Measurements from ENCODE around the gene CCDC71L. TPM values are rescaled to one million over a fixed set of nuclear protein-coding genes. Genes with fewer than 3 reads are reported as not detected.

CCDC71L gene
- total and polyA plus RNA-seq, 2 donors (not counting 3 experiments of a cell fraction or from before 2014, with no cell fraction given), result 60.3 to 62.5 TPM

DNA sequence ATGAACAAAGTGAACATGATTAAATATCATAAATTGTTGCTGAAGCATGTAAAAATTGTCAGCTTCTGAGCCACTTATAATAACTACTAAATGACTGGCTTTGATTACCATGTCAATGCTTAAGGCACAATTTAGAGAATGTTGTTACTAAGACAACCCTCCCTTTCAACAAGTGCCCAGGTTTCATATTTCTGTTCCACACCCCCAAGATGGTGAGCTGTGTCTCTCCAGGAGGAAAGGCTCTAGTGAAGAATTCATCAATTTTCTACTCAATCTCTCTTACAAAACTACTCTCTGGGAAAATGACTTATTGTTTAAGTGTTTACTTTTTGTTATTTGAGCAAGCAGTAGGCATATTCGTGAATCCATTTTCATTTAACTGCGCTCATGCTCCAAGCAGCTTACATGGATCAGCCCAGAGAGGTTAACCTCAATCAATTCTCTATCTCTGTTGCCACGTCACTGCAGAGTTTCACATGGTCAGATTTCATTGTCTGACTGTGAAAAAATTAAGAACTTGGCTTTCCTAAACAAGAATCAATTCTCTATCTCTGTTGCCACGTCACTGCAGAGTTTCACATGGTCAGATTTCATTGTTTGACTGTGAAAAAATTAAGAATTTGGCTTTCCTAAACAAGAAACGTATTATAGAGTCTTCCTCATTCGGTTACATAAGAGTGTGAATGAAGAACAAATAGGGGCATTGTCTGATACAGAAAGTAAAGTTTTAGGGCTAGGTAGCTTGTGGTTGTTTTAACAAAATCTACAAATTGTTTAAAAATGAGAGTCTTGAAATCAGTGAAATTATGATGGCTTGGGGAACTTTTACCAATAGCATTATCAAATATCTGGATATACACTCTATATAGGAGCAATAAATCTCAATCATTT lies 49.7 kb downstream of the CCDC71L start:
- no peak for DNase-seq (ENCODE audit: low read depth, low spot score)
- no peaks in the 10 kb centered on the region for H4K20me1 ChIP-seq (replicated peaks; ENCODE audit: control insufficient read depth, extremely low read depth, insufficient read depth, low read length)
- no peak overlapping the region for H3K4me2 ChIP-seq (ENCODE audit: insufficient read depth, low read length)
- no peak overlapping the region for H3K4me3 ChIP-seq (replicated peaks in 1 of 3; ENCODE audit: insufficient read depth in 1 of 3, low read depth in 1 of 3, low read length in 3 of 3)
- H3K9ac ChIP-seq (replicated peaks; ENCODE audit: extremely low read depth, insufficient read depth, low read length), result no peak overlapping the region
- CTCF ChIA-PET, result interaction anchor here (1.2 kb wide), 1 partner anchor 13 kb away, joined by 3 read pairs; no protein-coding TSS in a partner anchor
- H3K9me3 ChIP-seq (replicated peaks; ENCODE audit: control insufficient read depth, insufficient read depth, low read length), result no peaks in the 10 kb centered on the region
- dilution Hi-C loops (cut with MboI; ENCODE audit: extremely low pct_ligation_motif_present, low sequenced_read_pairs), result no loop called here
- no peaks in the 10 kb centered on the region for H3K9me1 ChIP-seq (replicated peaks; ENCODE audit: control insufficient read depth, extremely low read depth, insufficient read depth, low read length)
- no peak for TF ChIP-seq POLR2A (IDR thresholded peaks at IDR 0.05; ENCODE audit: low read depth, low read length)
- no peak for TF ChIP-seq MAX (IDR thresholded peaks at IDR 0.05; ENCODE audit: insufficient read depth, insufficient read length)
- no peak for TF ChIP-seq JUN (IDR thresholded peaks at IDR 0.05; ENCODE audit: borderline replicate concordance, insufficient read depth, insufficient read length, low read depth)
- no peak for TF ChIP-seq FOS (IDR thresholded peaks at IDR 0.05; ENCODE audit: borderline replicate concordance, insufficient read depth, low read length)
- TF ChIP-seq POLR2AphosphoS5 (IDR thresholded peaks at IDR 0.05; ENCODE audit: insufficient read depth, low read depth, low read length), result no peak
- no peak for TF ChIP-seq MYC (IDR thresholded peaks at IDR 0.05; ENCODE audit: low read depth, low read length)
- BruUV-seq (replicated peaks), result no TSS peak
- intact Hi-C loops (cut with micrococcal nuclease), result no loop called here
- no peak for FAIRE-seq
- no peaks in the 10 kb centered on the region for H3K27me3 ChIP-seq (ENCODE audit: control insufficient read depth in 2 of 2, insufficient read depth in 2 of 2, low read length in 2 of 2)
- H3K36me3 ChIP-seq (ENCODE audit: control insufficient read depth in 2 of 2, extremely low read depth in 1 of 2, insufficient read depth in 2 of 2, low read length in 2 of 2), result no peaks in the 10 kb centered on the region
- H3K79me2 ChIP-seq (ENCODE audit: control insufficient read depth, insufficient read depth, low read length), result no peaks in the 10 kb centered on the region
- peaks cover 20% of the 10 kb centered on the region for H3K4me1 ChIP-seq (ENCODE audit: control insufficient read depth, extremely low read depth, insufficient read depth, low read length)
- POLR2A ChIA-PET, result no interaction called here
- H2AFZ ChIP-seq (ENCODE audit: low read depth, low read length), result peak overlapping the region; percentile 12
- no peak overlapping the region for H3K27ac ChIP-seq (ENCODE audit: insufficient read depth, low read depth, low read length)

DNA sequence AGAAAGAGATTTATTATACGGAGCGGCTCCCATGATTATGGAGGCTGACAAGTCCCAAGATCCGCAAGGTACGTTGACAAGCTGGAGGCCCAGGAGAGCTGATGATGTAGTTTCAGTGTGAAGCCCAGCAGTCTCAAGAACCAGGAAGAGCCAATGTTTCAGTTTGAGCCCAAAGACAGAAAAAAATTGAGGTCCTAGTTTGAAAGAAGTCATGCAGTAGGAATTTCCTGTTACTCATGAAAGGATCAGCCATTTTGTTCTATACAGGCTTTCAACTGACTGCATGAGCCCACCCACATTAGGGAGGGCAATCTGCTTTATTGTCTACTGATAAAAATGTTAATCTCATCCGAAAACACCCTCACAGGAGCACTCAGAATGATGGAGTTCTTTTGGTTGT lies 51.5 kb downstream of the CCDC71L start:
- Histone ChIP-seq H3K27me3 (ENCODE audit: control insufficient read depth in 2 of 2, insufficient read depth in 2 of 2, low read length in 2 of 2) (no peaks in the 10 kb centered on the region), H3K36me3 (ENCODE audit: control insufficient read depth in 2 of 2, extremely low read depth in 1 of 2, insufficient read depth in 2 of 2, low read length in 2 of 2) (no peaks in the 10 kb centered on the region), H3K27ac (ENCODE audit: insufficient read depth, low read depth, low read length) (peak overlapping the region; percentile 88), H3K9me3 (replicated peaks; ENCODE audit: control insufficient read depth, insufficient read depth, low read length) (no peaks in the 10 kb centered on the region), H3K4me1 (ENCODE audit: control insufficient read depth, extremely low read depth, insufficient read depth, low read length) (peaks cover 20% of the 10 kb centered on the region), H3K79me2 (ENCODE audit: control insufficient read depth, insufficient read depth, low read length) (no peaks in the 10 kb centered on the region), H2AFZ (ENCODE audit: low read depth, low read length) (peak overlapping the region; percentile 84), H4K20me1 (replicated peaks; ENCODE audit: control insufficient read depth, extremely low read depth, insufficient read depth, low read length) (no peaks in the 10 kb centered on the region), H3K9me1 (replicated peaks; ENCODE audit: control insufficient read depth, extremely low read depth, insufficient read depth, low read length) (no peaks in the 10 kb centered on the region), H3K9ac (replicated peaks; ENCODE audit: extremely low read depth, insufficient read depth, low read length) (peak overlapping the region; percentile 44), H3K4me3 (replicated peaks in 1 of 3; ENCODE audit: insufficient read depth in 1 of 3, low read depth in 1 of 3, low read length in 3 of 3) (no peak overlapping the region), H3K4me2 (ENCODE audit: insufficient read depth, low read length) (peak overlapping the region; percentile 57)
- intact Hi-C loops (cut with micrococcal nuclease), result loop anchor here (1.0 to 5.0 kb wide), 6 partner anchors 11 to 128 kb away; no protein-coding TSS in a partner anchor
- POLR2A ChIA-PET, result interaction anchor here (0.8 kb wide), 1 partner anchor 71 kb away, joined by 3 read pairs; no protein-coding TSS in a partner anchor
- CTCF ChIA-PET, result interaction anchor here (1.4 to 2.2 kb wide), 4 partner anchors 11 to 67 kb away, joined by 3 to 10 read pairs (median 8); no protein-coding TSS in a partner anchor
- dilution Hi-C loops (cut with MboI; ENCODE audit: extremely low pct_ligation_motif_present, low sequenced_read_pairs), result no loop called here
- FAIRE-seq, result peak; percentile 92
- BruUV-seq (replicated peaks), result no TSS peak
- DNase-seq (ENCODE audit: low read depth, low spot score), result peak; percentile 88
- TF ChIP-seq POLR2A (IDR thresholded peaks at IDR 0.05; ENCODE audit: low read depth, low read length) (no peak), EZH2 (IDR thresholded peaks at IDR 0.05; ENCODE audit: borderline replicate concordance, low read depth, low read length, severe bottlenecking) (no peak), MYC (IDR thresholded peaks at IDR 0.05; ENCODE audit: low read depth, low read length) (no peak), GATA2 (IDR thresholded peaks at IDR 0.05; ENCODE audit: insufficient read depth, insufficient read length, low read depth, low read length) (peak; percentile 16), FOS (IDR thresholded peaks at IDR 0.05; ENCODE audit: borderline replicate concordance, insufficient read depth, low read length) (peak; percentile 82), JUN (IDR thresholded peaks at IDR 0.05; ENCODE audit: borderline replicate concordance, insufficient read depth, insufficient read length, low read depth) (peak; percentile 93), POLR2AphosphoS5 (IDR thresholded peaks at IDR 0.05; ENCODE audit: insufficient read depth, low read depth, low read length) (peak; percentile 54)
- TF ChIP-seq, protein P1, sequence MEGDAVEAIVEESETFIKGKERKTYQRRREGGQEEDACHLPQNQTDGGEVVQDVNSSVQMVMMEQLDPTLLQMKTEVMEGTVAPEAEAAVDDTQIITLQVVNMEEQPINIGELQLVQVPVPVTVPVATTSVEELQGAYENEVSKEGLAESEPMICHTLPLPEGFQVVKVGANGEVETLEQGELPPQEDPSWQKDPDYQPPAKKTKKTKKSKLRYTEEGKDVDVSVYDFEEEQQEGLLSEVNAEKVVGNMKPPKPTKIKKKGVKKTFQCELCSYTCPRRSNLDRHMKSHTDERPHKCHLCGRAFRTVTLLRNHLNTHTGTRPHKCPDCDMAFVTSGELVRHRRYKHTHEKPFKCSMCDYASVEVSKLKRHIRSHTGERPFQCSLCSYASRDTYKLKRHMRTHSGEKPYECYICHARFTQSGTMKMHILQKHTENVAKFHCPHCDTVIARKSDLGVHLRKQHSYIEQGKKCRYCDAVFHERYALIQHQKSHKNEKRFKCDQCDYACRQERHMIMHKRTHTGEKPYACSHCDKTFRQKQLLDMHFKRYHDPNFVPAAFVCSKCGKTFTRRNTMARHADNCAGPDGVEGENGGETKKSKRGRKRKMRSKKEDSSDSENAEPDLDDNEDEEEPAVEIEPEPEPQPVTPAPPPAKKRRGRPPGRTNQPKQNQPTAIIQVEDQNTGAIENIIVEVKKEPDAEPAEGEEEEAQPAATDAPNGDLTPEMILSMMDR (IDR thresholded peaks at IDR 0.05; ENCODE audit: extremely low read depth in 1 of 2, insufficient read depth in 1 of 2, low read depth in 1 of 2, low read length in 2 of 2), result no peak
